ENCODE measurements around the gene RABL6. TPM values are rescaled to one million over a fixed set of nuclear protein-coding genes. Genes with fewer than 3 reads are reported as not detected.
"Not testable (repeated sequence)": the region's sequence is repeated elsewhere in the genome, so short reads cannot be mapped to it uniquely, and the experiment has no call there.

RABL6 gene
- total RNA-seq, 2 donors from 2014 or later = 48.4 to 61.7 TPM

GRCh38 chr9:136875155-136875554 is 67.4 kb downstream of the RABL6 start:
- no peaks in the 10 kb centered on the region for H3K9me3 ChIP-seq
- no peaks in the 10 kb centered on the region for H3K27me3 ChIP-seq
- no peak overlapping the region for H3K4me3 ChIP-seq
- H3K36me3 ChIP-seq = no peaks in the 10 kb centered on the region
- no peak for TF ChIP-seq CTCF (IDR thresholded peaks at IDR 0.05)
- no peak overlapping the region for H3K27ac ChIP-seq
- H3K4me1 ChIP-seq = no peaks in the 10 kb centered on the region
- DNase-seq (ENCODE audit: low spot score) = no peak

GRCh38 chr9:136876476-136876875 is 68.7 kb downstream of the RABL6 start:
- no peaks in the 10 kb centered on the region for H3K27me3 ChIP-seq
- H3K36me3 ChIP-seq = no peaks in the 10 kb centered on the region
- H3K4me3 ChIP-seq = no peak overlapping the region
- H3K27ac ChIP-seq = no peak overlapping the region
- peaks cover 0 to 1% of the 10 kb centered on the region in 2 donors for H3K4me1 ChIP-seq
- DNase-seq (ENCODE audit: low spot score) = no peak
- no peaks in the 10 kb centered on the region for H3K9me3 ChIP-seq
- no peak for TF ChIP-seq CTCF (IDR thresholded peaks at IDR 0.05)

DNA sequence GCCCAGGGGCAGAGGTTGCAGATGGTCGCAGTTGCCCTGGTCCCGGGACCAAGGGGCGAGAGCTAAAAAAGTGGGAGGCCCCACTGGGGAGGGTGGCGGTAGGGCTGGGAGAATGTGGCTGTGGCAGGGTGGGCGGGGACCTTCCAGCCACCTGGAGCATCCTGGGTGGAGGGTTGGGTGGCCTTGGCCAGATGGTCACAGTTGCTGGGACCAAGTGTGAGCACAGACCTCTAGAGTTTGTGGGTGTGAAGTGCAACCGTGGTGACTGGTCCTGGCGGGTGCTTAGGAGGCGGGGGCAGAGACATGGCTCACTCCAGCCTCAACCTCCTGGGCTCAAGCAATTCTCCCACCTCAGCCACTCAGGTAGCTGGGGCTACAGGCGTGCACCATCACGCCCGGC is 72.9 kb downstream of the RABL6 start:
- no peak for TF ChIP-seq CTCF (IDR thresholded peaks at IDR 0.05)
- Histone ChIP-seq H3K27me3 (no peaks in the 10 kb centered on the region), H3K9me3 (no peaks in the 10 kb centered on the region), H3K4me1 (peaks cover 0 to 21% of the 10 kb centered on the region in 2 donors), H3K4me3 (no peak overlapping the region), H3K27ac (no peak overlapping the region), H3K36me3 (no peaks in the 10 kb centered on the region)
- no peak for DNase-seq (ENCODE audit: low spot score)

GRCh38 chr9:136881691-136882108 is 74.0 kb downstream of the RABL6 start:
- DNase-seq (ENCODE audit: low spot score) = no peak
- Histone ChIP-seq H3K4me1 (peaks cover 0 to 23% of the 10 kb centered on the region in 2 donors), H3K9me3 (no peaks in the 10 kb centered on the region), H3K27me3 (no peaks in the 10 kb centered on the region), H3K36me3 (no peaks in the 10 kb centered on the region), H3K4me3 (no peak overlapping the region), H3K27ac (no peak overlapping the region)
- TF ChIP-seq CTCF (IDR thresholded peaks at IDR 0.05) = no peak

DNA sequence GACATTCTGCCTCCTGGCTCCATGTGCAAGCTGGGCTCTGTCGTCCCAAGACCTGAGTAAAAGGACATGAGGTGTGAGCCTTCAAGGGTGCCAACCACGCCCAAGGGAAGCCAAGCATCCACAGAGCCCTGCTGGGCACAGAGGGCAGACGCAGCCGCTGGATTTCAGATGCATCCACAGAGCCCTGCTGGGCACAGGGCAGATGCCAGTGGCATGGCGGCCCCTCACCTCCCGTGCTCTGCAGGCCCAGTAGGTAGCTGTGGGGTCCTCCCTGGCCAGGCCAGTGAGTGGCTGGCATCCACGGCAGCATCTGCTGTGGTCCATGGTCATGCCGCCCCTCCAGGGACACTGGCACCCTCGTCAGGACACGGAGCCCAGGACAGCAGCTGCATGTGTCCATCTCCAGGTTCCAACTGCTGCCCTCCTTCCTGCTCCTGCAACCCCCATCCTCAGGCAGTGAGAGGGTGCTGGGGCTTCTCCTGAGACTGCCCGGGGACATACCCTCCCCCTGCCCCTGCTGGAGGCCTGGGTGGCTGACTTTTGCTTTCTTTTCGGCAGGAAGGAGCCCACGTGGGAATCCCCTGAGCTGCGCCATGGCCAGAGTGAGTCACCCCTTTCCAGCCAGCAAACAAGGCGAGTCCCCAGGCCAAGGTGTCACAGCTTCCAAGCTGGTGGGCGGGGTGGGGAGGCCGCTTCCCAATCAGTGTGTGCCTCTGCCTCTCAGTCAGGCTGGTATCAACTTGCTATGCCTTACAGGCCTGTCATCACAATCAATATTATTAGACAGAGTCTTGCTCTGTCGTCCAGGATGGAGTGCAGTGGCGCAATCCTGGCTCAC is 74.6 kb downstream of the RABL6 start:
- DNase-seq (ENCODE audit: low spot score) = peak; percentile 80
- H3K4me3 ChIP-seq = no peak overlapping the region
- no peaks in the 10 kb centered on the region for H3K36me3 ChIP-seq
- H3K27me3 ChIP-seq = no peaks in the 10 kb centered on the region
- peaks cover 0 to 28% of the 10 kb centered on the region in 2 donors for H3K4me1 ChIP-seq
- no peaks in the 10 kb centered on the region for H3K9me3 ChIP-seq
- no peak for TF ChIP-seq CTCF (IDR thresholded peaks at IDR 0.05)
- H3K27ac ChIP-seq = no peak overlapping the region

DNA sequence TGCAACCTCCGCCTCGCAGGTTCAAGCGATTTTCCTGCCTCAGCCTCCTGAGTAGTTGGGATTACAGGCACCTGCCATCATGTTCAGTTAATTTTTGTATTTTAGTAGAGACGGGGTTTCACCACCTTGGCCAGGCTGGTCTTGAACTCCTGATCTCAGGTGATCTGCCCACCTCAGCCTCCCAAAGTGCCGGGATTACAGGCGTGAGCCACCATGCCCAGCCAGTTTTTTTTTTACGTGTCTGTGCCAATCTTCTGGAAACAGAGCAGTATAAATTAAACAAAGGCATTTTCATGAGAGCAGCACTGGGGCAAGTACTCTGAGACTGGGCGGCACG is 75.2 kb downstream of the RABL6 start:
- not testable (repeated sequence) for H3K4me3 ChIP-seq; DNase-seq (ENCODE audit: low spot score); H3K9me3 ChIP-seq; H3K27ac ChIP-seq; H3K27me3 ChIP-seq; H3K36me3 ChIP-seq
- peaks cover 0 to 34% of the 10 kb centered on the region in 2 donors for H3K4me1 ChIP-seq

- DNase-seq (ENCODE audit: low spot score); H3K27ac ChIP-seq; H3K36me3 ChIP-seq; H3K27me3 ChIP-seq; H3K9me3 ChIP-seq; H3K4me3 ChIP-seq: not testable (repeated sequence)
- H3K4me1 ChIP-seq = peaks cover 0 to 34% of the 10 kb centered on the region in 2 donors
Observed at GRCh38 chr9:136883670-136884069, 75.9 kb downstream of the RABL6 start.

Data from right atrium auricular region (tissue), 2 donors.